GM12891 (cell line): Measurements from ENCODE around the gene ETFDH.

Experiments
- DNase-seq: peaks from one replicate; pipeline ENCODE4 v3.0.0; 2011; ENCODE audit warnings: low spot score; ENCODE audit not compliant: insufficient read length
- FAIRE-seq: peaks from 2 replicates; lab custom pipeline; 2011; peaks lifted over from hg19 to GRCh38; lab: Jason Lieb, UNC
- PAX5 ChIP-seq: IDR thresholded peaks from 2 replicates; pipeline ENCODE4 v1.6.1; 2011; ENCODE audit warnings: low read length, moderate library complexity, mild to moderate bottlenecking; ENCODE audit not compliant: insufficient read depth, severe bottlenecking
- POLR2A ChIP-seq: IDR thresholded peaks from 2 replicates; pipeline ENCODE4 v1.6.1; 2011; ENCODE audit warnings: low read depth, low read length, control low read depth
- POLR2AphosphoS5 ChIP-seq: IDR thresholded peaks from 2 replicates; pipeline ENCODE4 v1.6.1; 2011; ENCODE audit warnings: low read depth, low read length, control low read depth
- POU2F2 ChIP-seq: IDR thresholded peaks from 2 replicates; pipeline ENCODE4 v1.6.1; 2011; ENCODE audit warnings: low read depth, mild to moderate bottlenecking, control low read depth, low read length, moderate library complexity
- SPI1 ChIP-seq: IDR thresholded peaks from 2 replicates; pipeline ENCODE4 v1.6.1; 2011; ENCODE audit warnings: low read depth, low read length, control low read depth
- TAF1 ChIP-seq: IDR thresholded peaks from 2 replicates; pipeline ENCODE4 v1.6.1; 2011; ENCODE audit warnings: low read depth, low read length, control low read depth

Gene ETFDH

DNA sequence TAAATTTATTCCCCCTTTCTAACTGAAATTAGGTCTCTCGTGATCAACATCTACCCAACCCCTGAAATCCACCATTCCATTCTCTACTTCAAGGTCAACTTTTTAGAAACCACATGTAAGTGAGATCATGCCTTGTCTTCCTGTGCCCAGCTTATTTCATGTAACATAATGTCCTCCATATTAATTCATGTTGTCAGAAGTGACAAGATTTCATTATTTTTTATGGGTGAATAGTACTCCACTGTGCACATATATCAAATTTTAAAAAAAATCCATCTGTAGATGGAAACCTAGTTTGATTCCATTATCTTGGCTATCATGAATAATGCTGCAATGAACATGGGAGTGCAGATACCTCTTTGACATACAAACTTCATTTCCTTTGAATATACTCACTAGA, 49.6 kb downstream of the ETFDH start:
- no peak for FAIRE-seq
- TF ChIP-seq POLR2A (no peak), TAF1 (no peak), POLR2AphosphoS5 (no peak), SPI1 (no peak), POU2F2 (no peak)
- no peak for DNase-seq

DNA sequence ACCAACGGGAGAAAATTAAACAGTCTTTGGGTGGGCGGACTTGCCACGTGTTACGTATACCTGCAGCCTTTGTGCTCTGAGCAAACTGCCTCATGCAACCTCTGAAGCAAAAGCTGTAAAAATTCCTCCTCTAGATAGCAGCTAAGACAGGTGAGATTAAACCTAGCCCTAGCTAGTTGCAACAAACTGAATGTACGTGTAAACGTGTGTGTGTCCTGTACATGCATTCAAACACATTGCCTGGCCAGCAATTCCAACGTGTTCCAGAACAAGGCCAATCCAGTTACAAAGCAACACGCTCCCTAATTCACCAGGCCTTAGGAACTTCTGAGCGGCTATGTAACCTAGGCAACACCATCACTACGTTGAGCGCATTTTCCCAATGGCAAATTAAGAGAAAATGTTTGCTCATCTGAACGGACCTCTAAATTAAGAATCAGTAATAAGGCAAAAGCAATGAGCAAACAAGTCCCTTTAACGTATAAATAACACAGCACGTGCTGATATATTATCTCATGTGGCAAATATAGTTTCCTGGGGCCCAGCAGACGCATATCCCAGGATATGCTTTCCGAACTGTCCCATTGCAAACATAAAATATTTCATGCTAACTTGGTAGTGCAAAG, 50.3 kb downstream of the ETFDH start:
- peak; percentile 93 for FAIRE-seq
- no peak for TF ChIP-seq SPI1
- TF ChIP-seq TAF1: no peak
- no peak for TF ChIP-seq PAX5
- no peak for TF ChIP-seq POU2F2
- TF ChIP-seq POLR2AphosphoS5: no peak
- no peak for TF ChIP-seq POLR2A
- DNase-seq: no peak

DNA sequence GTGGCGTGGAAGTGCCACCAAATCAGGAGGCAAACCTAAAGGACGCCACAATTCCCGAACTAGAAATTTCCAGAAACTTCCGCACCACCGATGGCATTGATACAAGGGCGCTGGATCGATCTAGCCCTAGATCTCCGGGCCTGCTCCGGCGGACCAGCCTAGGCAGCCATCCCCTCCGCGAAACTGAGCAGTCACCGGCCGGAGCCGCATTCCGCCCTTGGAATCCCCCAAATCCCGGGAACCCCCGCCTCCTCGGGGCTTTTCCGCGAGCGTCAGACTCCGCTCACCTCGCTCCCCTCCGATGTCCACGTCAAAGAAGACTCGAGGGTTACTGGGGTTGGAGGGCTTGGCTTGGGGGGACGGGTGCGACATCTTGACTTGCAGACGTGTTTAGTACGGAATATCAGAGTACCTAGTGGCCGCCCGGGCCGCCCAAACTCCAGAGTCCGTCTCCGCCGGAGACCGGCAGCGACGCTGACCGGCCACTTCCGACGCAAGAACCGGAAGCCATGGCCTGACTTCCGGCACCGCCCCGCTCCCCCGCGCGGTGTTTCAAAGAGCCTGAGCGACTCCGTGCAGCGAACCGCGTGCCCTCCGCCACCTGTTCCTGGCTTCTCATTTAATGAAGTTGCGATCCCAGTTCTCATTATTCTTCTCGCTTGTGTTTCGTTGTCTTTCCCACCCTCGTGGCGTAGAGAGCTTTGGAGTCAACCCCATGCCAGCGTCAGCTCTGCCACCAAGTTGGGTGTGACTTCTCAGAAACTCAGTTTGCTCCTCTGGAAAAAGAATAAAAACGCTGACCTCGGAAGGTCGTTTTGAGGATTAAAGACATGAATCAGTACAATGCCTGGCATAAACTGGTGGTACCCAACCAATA, 51.1 kb downstream of the ETFDH start, which contains the start of gene PPID:
TSS of gene PPID (minus strand) at position 480 of the 877 bp plus-strand sequence. CDS start at position 372, 108 bp downstream.
- TF ChIP-seq SPI1 (peak; percentile 13; the same call in 1 of the 2 replicates), POLR2AphosphoS5 (peak; percentile 72), POU2F2 (no peak), PAX5 (no peak), POLR2A (peak; percentile 92), TAF1 (peak; percentile 77)
- peak; percentile 71 for DNase-seq
- peak; percentile 88 for FAIRE-seq

DNA sequence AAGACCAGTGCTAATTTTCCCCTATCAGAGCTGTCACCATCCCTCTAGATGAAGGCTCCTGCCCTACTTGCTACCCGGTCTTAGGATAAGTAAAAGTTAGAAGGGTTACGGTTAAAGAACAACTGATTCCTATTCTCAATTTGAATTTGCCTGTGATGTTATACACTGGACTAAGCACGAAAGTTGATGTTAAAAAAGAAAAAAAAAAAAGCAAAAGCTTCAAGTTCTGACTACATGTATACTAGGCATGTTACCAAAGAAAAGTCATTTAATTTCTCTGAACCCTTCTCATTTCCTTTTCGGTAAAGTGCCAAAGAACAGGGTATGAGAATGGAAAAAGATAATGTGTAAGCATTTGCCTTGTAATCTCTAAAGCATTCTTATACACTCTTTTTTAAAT, 52.5 kb downstream of the ETFDH start:
- no peak for DNase-seq
- TF ChIP-seq POLR2A: no peak
- TF ChIP-seq POLR2AphosphoS5: no peak
- TF ChIP-seq POU2F2: no peak
- no peak for TF ChIP-seq SPI1
- TF ChIP-seq PAX5: no peak
- no peak for TF ChIP-seq TAF1
- no peak for FAIRE-seq

DNA sequence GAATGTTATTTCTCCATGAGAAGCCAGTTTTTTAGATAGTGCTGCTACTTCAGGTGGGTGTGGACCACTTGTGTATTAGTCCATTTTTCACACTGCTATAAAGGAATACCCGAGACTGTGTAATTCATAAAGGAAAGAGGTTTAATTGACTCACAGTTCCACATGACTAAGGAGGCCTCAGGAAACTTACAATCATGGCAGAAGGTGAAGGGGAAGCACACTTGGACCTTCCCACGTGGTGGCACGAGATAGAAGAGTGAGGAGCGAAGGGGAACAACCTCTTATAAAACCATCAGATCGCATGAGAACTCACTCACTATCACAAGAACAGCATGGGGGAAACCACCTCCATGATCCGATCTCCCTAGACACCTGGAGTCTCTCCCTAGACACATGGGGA, 54.5 kb downstream of the ETFDH start:
- DNase-seq (no peak), FAIRE-seq (no peak)
- TF ChIP-seq TAF1 (no peak), PAX5 (no peak), POU2F2 (no peak), POLR2AphosphoS5 (no peak), SPI1 (no peak), POLR2A (no peak)

DNA sequence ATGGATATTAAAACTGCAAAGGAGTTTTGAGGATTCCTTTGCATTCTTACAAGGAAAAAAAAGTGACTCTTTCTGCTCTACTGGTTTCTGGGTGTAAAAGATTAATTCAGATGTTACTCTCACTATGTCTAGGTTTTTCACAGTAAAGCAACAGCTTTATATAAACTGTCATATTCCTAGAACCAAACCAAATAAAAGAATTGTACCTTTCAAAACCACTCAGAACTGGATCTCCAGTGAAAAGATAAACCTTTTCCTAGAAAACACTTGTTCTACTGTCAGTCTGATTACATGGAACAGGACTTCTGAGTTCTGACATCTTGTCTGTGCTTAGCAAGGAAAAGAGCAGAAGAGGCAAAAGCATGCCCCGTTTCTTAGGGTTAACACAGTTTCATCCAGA, 56.1 kb downstream of the ETFDH start:
- TF ChIP-seq PAX5 (no peak), POU2F2 (no peak), TAF1 (no peak), POLR2A (no peak), POLR2AphosphoS5 (no peak), SPI1 (no peak)
- DNase-seq: no peak
- no peak for FAIRE-seq

DNA sequence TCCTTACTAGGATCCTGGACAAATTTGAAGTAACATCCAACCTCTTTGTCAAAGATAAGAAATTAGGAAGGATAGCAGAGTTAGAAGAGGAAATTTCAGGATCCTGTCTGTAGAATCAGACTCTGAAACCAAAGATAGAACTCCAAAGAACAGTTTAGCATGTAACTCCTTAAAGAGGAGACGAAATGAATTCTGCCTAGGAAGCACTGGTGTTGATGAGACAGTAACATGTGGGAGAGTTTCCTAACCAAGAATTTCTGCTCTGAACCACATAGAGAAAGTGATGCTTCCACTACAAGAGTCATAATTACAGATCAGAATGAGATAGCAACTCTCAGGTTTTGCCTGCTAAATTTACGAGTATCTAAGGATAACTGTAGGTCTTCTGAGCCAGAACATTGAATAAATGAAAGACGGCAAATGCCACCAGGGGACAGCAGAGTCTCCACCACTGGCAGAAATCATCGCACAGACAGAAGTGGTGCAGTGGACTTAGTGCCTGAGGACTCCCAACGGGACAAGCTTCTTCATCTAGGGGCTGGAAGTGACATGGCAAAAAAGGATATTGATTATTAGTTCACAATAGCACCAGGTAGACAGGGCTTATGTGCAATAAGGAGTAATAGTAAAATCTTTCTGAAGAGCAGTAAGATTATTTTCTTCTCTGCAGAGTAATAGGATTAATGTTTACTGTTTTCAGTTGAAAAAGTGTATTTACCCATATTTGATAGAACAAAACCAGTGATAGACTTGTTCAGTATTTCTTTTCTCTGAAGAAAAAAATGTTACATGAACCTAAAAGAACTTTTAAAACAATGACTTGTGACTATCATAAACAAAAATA, 57.8 kb downstream of the ETFDH start:
- no peak for TF ChIP-seq POLR2A
- no peak for TF ChIP-seq POLR2AphosphoS5
- TF ChIP-seq PAX5: no peak
- TF ChIP-seq TAF1: no peak
- no peak for TF ChIP-seq SPI1
- TF ChIP-seq POU2F2: no peak
- no peak for DNase-seq
- FAIRE-seq: no peak

DNA sequence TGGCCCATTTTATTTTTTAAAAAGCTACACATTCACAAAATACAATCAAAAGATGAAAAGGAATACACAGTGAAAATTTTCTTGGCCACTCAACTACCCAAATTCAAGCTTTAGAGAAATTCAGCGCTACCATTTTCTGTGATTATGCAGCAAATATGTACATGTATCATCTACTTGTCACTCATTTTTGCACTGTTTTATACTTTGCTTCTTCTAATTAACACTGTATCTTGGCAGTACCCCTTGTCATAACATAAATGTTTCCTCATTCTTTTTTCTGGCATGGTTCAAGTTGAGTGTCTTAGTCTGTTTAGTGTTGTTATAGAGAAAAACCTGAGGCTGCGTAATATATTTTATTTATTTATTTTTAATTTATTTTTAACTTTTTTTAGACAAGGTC, 66.8 kb downstream of the ETFDH start:
- no peak for DNase-seq
- FAIRE-seq: no peak

More for the DNA sequence above, 66.8 kb downstream of the ETFDH start:
- TF ChIP-seq PAX5: no peak
- TF ChIP-seq TAF1: no peak
- no peak for TF ChIP-seq POU2F2
- TF ChIP-seq SPI1: no peak
- TF ChIP-seq POLR2AphosphoS5: no peak
- TF ChIP-seq POLR2A: no peak
